ES-I3 (cell line): ENCODE measurements around the gene HELZ.

Experiments
- H3K36me3 ChIP-seq: 2 replicates; pipeline ENCODE4 v1.6.1; 2013; ENCODE audit warnings: mild to moderate bottlenecking, low read length, control low read depth, moderate library complexity; ENCODE audit not compliant: insufficient read depth
- H3K4me1 ChIP-seq: 2 replicates; pipeline ENCODE4 v1.6.1; 2013; ENCODE audit warnings: mild to moderate bottlenecking, control low read depth, low read length; ENCODE audit not compliant: insufficient read depth
- H3K9ac ChIP-seq: 2 replicates; pipeline ENCODE4 v1.6.1; 2013; ENCODE audit warnings: low read depth, mild to moderate bottlenecking, low read length, moderate library complexity
- H3K9me3 ChIP-seq: 2 replicates; pipeline ENCODE4 v1.6.1; 2013; ENCODE audit warnings: mild to moderate bottlenecking, low read length, moderate library complexity; ENCODE audit not compliant: control insufficient read depth, insufficient read depth

The HELZ gene

DNA sequence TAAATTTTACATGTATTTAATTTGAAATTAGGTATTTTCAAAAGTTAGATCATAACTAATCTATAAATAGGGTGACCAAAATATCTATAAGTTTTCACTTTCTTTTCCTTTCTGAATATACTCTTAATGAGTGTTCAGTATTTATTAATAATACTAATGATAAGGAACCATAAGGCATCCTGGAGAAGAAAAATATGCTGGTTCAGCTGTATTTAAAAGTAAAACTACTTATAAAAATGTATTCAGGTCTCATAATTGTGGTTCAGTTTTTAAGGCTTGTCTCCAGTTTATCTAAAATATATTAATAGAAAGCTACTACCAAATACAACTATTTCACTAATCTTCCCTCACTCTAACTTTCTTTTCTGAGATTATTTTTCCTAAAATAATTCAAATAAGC lies 67.3 kb downstream of the HELZ start:
- H3K4me1 ChIP-seq, result no peaks in the 10 kb centered on the region
- H3K36me3 ChIP-seq, result no peaks in the 10 kb centered on the region; the same call in 1 of the 2 replicates

DNA sequence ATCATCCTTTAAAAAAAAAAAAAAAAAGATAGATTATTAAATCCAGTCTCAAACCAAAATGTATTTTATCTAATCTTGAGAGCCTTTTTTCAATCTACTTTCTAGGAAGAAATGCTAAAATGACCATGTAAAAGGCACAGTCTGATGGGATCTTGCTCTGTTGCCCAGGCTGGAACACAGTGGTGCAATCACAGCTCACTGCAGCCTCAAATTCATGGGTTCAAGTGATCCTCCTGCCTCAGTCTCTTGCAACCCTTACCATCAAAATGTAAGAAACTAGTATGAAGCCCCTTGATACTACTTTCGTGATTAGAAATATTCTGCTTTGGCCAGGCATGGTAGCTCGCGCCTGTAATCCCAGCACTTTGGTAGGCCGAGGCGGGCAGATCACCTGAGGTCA lies 70.8 kb downstream of the HELZ start:
- no peaks in the 10 kb centered on the region; the same call in 1 of the 2 replicates for H3K36me3 ChIP-seq
- H3K9me3 ChIP-seq, result no peaks in the 10 kb centered on the region
- H3K4me1 ChIP-seq, result no peaks in the 10 kb centered on the region
- H3K9ac ChIP-seq, result no peak overlapping the region

More for the DNA sequence above, 67.3 kb downstream of the HELZ start:
- Histone ChIP-seq H3K9ac (no peak overlapping the region), H3K9me3 (no peaks in the 10 kb centered on the region)

DNA sequence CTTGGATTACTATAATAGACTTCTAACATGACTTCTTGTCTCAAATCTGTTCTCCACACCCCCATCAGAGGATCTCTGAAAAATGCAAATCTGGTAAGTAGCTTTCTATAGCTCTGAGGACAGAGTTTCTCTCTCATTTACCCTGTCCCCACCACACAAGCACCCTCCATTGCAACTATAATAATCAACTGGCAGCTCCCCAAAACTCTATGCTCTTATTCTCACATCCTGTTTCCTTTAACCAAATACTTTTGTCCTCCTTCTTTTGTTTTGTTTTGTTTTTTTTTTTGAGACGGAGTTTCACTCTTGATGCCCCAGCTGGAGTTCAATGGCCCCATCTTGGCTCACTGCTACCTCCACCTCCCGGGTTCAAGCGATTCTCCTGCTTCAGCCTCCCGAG lies 73.4 kb downstream of the HELZ start:
- Histone ChIP-seq H3K9me3 (no peaks in the 10 kb centered on the region), H3K4me1 (no peaks in the 10 kb centered on the region), H3K9ac (no peak overlapping the region), H3K36me3 (no peaks in the 10 kb centered on the region)

DNA sequence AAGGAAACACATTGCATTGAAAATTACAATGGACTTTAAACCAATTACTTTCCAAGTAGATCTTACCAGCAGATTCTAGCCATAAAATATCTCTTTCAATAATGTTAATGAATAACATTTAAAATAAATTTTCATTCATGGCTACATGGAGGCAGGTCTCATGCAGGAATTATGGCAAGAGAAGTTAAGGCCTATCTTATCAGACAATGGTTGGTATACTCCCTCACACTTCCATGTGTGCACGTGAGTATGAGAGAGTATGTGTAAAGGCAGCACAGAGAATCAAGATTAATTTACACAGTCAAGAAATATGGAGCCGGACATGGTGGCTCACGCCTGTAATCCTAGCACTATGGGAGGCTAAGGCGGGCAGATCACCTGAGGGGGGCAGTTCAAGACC lies 76.5 kb downstream of the HELZ start:
- no peak overlapping the region for H3K9ac ChIP-seq
- no peaks in the 10 kb centered on the region for H3K4me1 ChIP-seq
- peaks cover 14% of the 10 kb centered on the region for H3K36me3 ChIP-seq
- H3K9me3 ChIP-seq, result no peaks in the 10 kb centered on the region

DNA sequence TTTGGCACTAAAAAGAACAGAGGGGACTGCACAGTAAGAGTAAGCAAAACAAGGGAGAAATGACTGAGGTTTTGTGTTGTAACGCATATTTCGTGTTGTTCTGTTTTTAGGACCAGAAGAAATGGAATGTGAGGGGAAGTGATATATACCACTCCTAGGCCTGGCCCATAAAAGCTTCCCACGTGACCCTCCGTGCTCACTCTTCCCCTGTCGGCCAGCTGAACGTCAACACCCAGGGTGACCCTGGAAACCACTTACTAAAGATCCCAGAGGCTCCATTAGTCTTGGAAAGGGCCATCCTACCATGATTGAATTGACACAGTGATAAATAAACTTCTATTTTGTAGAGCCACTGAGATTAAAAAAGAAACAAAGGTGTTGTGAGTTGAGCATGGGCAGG lies 79.8 kb downstream of the HELZ start:
- H3K36me3 ChIP-seq, result peaks cover 14% of the 10 kb centered on the region
- H3K9me3 ChIP-seq, result no peaks in the 10 kb centered on the region
- H3K4me1 ChIP-seq, result no peaks in the 10 kb centered on the region
- no peak overlapping the region for H3K9ac ChIP-seq

DNA sequence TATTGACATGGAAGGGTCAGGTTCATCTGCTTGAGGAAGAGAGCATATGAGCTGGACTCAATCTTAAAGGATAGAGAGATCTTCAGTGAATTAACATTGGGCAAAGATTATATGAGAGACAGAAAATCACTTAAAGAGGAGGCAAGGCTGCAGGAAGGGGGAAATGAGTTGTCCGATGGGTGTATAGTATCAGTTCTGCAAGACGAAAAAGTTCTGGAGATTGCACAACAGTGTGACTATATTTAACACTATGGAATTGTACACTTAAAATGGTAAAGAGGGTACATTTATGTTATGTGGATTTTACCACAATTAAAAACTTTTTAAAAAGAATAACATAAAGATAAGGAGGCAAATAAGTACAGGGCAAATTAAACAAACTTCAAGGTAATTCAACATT lies 80.7 kb downstream of the HELZ start:
- H3K4me1 ChIP-seq, result no peaks in the 10 kb centered on the region
- H3K9ac ChIP-seq, result no peak overlapping the region
- H3K36me3 ChIP-seq, result peaks cover 14% of the 10 kb centered on the region
- no peaks in the 10 kb centered on the region for H3K9me3 ChIP-seq

DNA sequence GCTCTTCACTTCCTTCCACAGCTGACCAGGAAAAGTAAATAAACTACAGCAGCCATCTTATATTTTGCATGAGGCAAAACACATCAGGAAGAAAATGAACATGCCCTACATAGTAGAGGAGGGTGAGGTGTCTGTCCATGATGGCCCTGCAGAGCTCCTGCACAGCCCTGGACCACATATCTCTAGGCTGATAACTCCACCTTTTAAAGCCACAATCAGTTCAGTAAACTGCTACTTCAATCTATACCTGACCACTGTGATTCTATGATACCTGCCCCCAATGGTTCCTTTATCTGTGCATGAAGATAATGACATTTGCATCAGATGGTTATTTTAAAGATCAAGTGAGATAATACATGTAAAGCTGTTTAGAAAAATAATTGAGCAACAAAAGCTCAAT lies 82.2 kb downstream of the HELZ start:
- H3K4me1 ChIP-seq, result no peaks in the 10 kb centered on the region
- H3K9ac ChIP-seq, result no peak overlapping the region
- H3K9me3 ChIP-seq, result no peaks in the 10 kb centered on the region
- H3K36me3 ChIP-seq, result peaks cover 14% of the 10 kb centered on the region

DNA sequence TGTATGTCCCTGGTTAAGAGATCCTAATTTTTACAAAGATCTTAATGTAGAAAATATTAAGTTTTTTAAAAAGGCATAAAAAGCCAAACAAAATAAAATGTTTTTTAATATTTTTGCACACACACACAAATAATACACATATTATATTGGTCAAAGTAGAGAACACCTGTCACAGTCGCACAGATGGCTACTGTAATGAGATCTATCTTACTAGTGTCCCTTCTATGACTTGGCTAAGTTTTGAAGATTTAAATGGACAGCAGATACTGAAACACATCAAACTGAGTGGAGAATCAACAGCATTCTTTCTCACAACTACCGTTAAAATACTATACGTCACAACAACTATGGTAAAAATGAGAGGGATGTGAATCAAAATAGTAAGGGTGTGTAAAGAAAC lies 83.4 kb downstream of the HELZ start:
- H3K9ac ChIP-seq, result no peak overlapping the region
- H3K4me1 ChIP-seq, result no peaks in the 10 kb centered on the region
- H3K36me3 ChIP-seq, result peaks cover 14% of the 10 kb centered on the region
- H3K9me3 ChIP-seq, result no peaks in the 10 kb centered on the region

DNA sequence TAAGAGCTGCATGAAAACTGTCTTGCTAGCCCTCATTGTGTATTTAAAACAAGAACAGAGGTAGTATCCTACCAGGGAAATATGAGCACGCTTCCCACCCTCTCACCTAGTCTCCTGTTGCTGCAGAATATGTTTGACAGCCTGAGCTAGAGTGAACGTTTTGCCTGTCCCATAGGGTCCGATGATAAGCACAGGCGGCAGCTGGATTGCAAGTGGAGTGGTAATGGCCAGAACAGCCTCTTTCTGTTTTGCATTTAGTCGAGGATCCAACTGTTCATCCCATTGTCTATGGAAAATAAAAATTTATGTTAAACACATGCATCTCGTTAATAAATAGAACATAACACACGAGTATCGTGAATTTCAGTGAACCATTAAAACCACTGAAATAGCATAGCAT lies 84.2 kb downstream of the HELZ start:
- H3K9ac ChIP-seq, result no peak overlapping the region
- H3K4me1 ChIP-seq, result no peaks in the 10 kb centered on the region
- H3K9me3 ChIP-seq, result no peaks in the 10 kb centered on the region
- peaks cover 10% of the 10 kb centered on the region for H3K36me3 ChIP-seq

DNA sequence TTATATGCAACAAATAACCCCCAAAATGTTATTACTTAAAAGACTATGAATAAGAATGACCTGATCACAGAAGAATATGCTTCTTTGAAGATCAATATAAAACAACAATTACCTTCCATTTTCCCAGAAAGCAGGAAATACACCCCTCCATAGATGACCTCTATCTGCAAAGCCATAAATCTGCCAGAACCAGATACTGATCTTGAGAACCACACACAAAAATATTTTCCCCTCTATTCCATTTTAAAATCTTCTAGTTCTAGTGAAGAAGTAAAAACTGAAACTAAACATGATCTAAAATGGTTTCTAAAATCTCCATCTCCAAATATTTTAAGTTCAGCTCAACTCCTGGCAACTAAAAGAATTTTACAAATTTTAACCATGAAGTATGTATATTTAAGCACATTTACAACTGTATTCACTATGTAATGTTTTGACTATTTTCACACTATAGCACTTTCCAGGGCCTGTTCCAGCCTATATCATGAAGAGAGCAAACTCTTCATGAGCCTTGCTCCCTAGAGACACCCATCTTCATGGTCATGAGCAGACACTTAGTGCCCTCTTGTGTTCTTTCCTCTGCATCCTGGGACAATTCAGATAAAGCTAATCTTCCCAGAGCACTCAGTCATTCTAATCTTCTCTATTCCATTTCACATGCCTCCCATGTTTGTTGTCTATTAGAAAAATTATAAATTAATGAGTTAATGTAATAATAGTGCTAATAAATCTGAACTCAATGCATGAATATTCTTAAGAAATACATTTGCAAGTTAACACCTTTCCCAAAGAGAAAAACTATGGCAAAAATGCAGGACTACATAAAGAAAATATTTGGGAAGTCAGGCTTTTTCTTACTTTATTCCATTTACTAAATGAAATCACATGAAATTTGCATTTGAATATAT lies 87.0 kb downstream of the HELZ start:
- H3K36me3 ChIP-seq, result no peaks in the 10 kb centered on the region; the same call in 1 of the 2 replicates
- no peaks in the 10 kb centered on the region for H3K4me1 ChIP-seq
- H3K9me3 ChIP-seq, result no peaks in the 10 kb centered on the region; the same call in 1 of the 2 replicates
- H3K9ac ChIP-seq, result no peak overlapping the region

DNA sequence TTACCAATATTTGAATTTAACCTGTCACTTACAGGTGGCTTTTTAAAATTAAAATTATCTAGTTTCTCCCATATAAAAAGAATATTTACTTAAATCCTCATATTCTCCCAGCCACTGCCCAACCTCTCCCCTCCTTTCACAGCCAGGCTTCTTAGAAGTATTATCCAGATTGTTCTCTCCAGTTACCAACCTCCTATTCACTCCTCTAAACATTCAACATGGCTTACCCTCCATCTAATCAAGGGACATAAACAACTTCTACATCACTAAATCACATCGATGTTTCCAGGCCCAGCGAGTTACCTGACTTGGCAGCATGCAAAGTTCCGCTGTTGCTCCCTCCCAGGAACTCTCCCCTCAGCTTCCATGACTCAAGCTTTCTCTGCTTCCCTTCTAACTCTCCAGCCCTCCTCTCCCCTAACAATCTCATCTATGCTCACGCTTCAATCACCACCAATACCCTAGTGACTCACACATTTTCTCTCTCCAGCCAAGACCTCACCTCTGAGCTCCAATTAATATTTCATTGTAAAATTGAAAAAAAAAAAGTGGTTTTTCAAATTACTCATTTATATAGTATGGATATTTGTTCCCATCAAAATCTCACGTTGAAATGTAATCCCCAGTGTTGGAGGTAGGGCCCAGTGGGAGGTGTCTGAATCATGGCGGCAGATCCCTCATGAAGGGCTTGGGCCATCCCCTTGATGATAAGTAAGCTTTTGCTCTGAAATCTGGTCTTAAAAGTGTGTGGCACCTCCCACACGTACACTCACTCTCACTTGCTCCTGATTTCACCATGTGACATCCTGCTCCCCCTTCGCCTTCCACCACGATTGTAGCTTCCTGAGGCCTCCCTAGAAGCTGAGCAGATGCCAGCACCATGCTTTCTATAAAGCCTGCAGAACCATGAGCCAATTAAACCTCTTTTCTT lies 88.5 kb downstream of the HELZ start:
- no peaks in the 10 kb centered on the region; the same call in 1 of the 2 replicates for H3K9me3 ChIP-seq
- no peaks in the 10 kb centered on the region for H3K36me3 ChIP-seq
- H3K9ac ChIP-seq, result no peak overlapping the region
- H3K4me1 ChIP-seq, result no peaks in the 10 kb centered on the region

DNA sequence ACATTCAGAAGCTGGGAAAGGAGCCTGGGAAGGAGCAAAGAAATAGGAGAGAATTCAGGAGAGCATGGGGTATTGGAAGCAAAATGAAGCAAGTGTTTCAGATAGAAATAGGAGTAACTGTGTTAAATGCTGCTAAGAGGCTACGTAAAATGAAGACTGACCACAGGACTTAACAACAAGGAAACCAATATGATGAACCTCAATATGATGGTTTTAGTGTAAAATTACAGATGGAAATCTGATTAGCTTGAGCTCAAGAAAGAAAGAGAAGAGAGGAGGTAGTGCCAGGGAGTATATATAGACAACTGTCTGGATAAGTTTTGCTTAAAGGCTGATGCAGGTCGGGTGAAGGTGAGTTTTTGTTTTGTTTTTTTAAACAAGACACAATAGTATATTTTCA lies 92.2 kb downstream of the HELZ start:
- H3K9me3 ChIP-seq, result no peaks in the 10 kb centered on the region; the same call in 1 of the 2 replicates
- H3K9ac ChIP-seq, result no peak overlapping the region
- 0 out of 2 replicates have a peak, but pooled peaks cover 6% of the 10 kb centered on the region for H3K4me1 ChIP-seq
- H3K36me3 ChIP-seq, result no peaks in the 10 kb centered on the region

DNA sequence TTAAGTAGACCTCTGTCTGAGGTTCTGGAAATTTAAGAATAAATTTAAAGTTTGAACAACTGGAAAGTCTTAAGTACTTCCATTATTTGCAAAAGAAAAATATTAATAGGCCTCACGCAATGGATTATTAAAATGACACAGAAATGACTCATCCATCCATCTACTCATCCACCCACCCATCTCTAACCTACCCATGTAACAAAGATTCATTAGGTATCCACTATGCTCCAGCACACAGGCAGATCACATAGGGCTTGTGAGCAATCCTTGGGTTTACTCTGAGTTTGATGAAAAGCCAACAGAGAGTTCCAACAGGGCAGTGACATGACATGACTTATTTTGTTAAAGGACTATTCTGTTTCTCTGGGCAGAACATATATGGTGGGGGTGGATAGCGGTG lies 93.3 kb downstream of the HELZ start:
- Histone ChIP-seq H3K9me3 (no peaks in the 10 kb centered on the region; the same call in 1 of the 2 replicates), H3K9ac (no peak overlapping the region), H3K36me3 (no peaks in the 10 kb centered on the region), H3K4me1 (0 out of 2 replicates have a peak, but pooled peaks cover 6% of the 10 kb centered on the region)

DNA sequence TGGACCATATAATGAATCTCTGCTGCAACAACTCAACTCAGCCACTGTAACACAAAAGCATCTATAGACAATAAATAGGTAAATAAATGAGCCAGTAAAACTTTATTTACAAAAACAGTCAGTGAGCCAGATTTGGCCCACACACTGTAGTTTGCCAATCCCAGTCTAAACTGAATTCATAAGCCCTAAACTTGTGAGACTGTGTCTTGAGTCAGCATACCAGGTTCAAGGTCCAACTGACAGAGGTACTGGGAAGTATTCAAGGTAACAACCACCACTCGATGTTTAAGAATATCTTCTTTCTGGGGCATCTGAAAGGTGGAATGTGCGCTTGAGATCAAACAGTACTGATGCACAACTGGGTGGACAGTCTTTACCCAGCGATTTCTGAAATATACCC lies 94.2 kb downstream of the HELZ start:
- Histone ChIP-seq H3K9me3 (no peaks in the 10 kb centered on the region; the same call in 1 of the 2 replicates), H3K9ac (no peak overlapping the region), H3K36me3 (no peaks in the 10 kb centered on the region), H3K4me1 (peaks cover 12% of the 10 kb centered on the region; the same call in 1 of the 2 replicates)
